HUES48 (cell line): ENCODE measurements around the gene RSPO3.

Experiments used
- H3K27ac ChIP-seq: one replicate; pipeline ENCODE4 v1.7.0; 2013; ENCODE audit warnings: low read depth, low read length, inconsistent platforms
- H3K27me3 ChIP-seq: 2 replicates; pipeline ENCODE4 v1.6.1; 2013; ENCODE audit warnings: mild to moderate bottlenecking, low read length; ENCODE audit not compliant: control insufficient read depth, insufficient read depth
- H3K36me3 ChIP-seq: 2 replicates; pipeline ENCODE4 v1.6.1; 2013; ENCODE audit warnings: low read length; ENCODE audit not compliant: control insufficient read depth, insufficient read depth
- H3K4me1 ChIP-seq: 2 replicates; pipeline ENCODE4 v1.6.1; 2013; ENCODE audit warnings: mild to moderate bottlenecking, low read length; ENCODE audit not compliant: control insufficient read depth, insufficient read depth
- H3K4me3 ChIP-seq: 2 replicates; pipeline ENCODE4 v1.5.1; 2013; ENCODE audit warnings: mild to moderate bottlenecking, low read depth, low read length
- H3K9ac ChIP-seq: 2 replicates; pipeline ENCODE4 v1.6.1; 2013; ENCODE audit warnings: mild to moderate bottlenecking, low read depth, low read length, moderate library complexity
- H3K9me3 ChIP-seq: 2 replicates; pipeline ENCODE4 v1.6.1; 2013; ENCODE audit warnings: low read length; ENCODE audit not compliant: control insufficient read depth, insufficient read depth

Gene RSPO3

DNA sequence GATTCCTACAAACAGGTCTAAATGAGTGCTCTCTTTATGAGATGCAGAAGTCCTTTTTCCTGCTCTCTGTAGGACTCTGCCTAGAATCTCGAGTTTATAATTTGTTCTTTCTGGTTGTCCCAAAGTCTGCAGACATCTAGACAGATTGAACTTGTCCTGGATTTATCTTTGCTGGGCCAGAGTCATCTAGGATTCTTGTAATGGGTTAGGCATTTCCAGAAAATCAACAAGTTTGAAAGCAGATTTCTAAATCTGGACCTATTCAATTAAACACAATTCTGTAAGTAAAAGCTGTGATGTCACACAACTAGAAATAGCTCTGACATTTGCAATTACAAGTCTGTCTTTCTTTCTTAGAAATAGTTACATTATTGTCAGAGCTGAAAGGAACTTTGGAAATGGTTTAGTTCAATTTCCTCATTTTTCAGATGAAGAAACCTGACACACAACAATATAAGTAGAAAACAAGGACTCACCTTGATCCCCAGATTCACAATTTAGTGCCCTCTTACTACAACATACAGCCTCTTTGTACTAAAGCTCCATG is 4.2 kb upstream of the RSPO3 start:
- H3K36me3 ChIP-seq, result no peaks in the 10 kb centered on the region
- peaks cover 43% of the 10 kb centered on the region for H3K27me3 ChIP-seq
- H3K4me1 ChIP-seq, result peaks cover 4% of the 10 kb centered on the region
- H3K27ac ChIP-seq, result no peak overlapping the region
- no peak overlapping the region for H3K9ac ChIP-seq
- no peak overlapping the region for H3K4me3 ChIP-seq
- no peaks in the 10 kb centered on the region for H3K9me3 ChIP-seq

DNA sequence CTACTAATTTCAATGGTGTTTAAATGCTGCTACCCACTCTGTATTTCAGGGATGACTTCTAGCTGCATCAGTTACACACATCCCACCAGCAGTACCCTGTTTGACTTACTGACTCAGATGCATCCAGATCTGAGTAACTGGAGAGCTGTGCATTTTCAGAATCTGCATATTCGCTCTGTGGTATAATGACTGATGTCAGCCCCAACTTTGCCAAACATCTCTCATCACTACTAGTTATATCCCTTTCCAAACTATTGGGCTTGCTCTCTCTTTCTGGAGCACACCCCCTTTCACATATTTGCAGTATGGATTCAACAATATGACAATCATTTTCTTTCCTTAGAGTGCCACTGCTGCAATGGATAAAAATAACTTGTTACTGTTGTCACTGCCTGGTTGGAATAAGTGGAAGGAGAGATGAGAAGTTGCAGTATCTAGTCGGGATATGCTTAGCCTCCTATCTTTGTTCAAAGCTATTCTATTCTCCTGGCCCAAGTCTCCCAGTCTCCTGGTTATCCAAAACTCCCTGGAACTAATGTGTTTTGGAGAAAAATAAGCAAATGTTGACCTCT is 3.3 kb upstream of the RSPO3 start:
- H3K36me3 ChIP-seq, result no peaks in the 10 kb centered on the region
- H3K4me1 ChIP-seq, result peaks cover 9% of the 10 kb centered on the region
- H3K27me3 ChIP-seq, result peaks cover 52% of the 10 kb centered on the region
- no peaks in the 10 kb centered on the region for H3K9me3 ChIP-seq
- no peak overlapping the region for H3K9ac ChIP-seq
- H3K4me3 ChIP-seq, result no peak overlapping the region
- no peak overlapping the region for H3K27ac ChIP-seq

DNA sequence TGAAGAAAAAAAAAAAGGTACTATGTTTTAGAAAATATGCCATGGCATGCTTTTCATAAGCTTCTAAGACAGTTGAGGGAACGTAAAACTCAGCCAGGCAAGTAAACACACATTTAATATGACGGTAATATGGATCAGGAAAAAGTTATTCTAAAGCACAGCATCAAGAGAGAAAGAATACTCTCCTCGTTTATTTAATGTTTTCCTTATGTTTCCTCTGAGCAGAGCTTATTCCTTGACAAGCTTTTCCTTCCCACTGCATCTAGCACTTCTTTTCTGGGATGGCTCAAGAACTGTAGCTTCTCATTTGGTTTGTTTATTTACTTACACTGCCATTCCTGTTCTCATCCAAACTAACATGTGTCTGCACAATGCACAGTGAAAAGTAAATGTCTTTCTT is 2.7 kb upstream of the RSPO3 start:
- Histone ChIP-seq H3K4me1 (peaks cover 15% of the 10 kb centered on the region), H3K27me3 (peaks cover 58% of the 10 kb centered on the region), H3K36me3 (no peaks in the 10 kb centered on the region), H3K9ac (no peak overlapping the region), H3K27ac (no peak overlapping the region), H3K9me3 (no peaks in the 10 kb centered on the region), H3K4me3 (no peak overlapping the region)

DNA sequence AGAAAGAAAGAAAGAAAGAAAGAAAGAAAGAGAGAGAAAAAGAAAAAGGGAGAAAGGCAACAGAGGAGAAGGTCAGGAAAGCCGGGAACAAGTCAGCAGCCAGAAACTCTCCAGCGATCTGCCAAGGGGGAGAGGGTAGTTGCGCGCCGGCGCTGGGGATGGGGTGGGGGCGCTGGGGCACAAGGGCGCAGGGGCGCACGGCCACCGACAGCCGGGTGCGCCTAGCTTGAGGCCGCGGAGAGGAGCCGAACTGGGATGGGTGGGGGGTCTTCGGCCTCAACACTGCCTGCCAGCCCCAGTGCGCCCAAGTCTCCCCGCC is 533 bp upstream of the RSPO3 start:
- Histone ChIP-seq H3K27me3 (peaks cover 79% of the 10 kb centered on the region), H3K36me3 (no peaks in the 10 kb centered on the region), H3K4me3 (peak overlapping the region; percentile 82), H3K27ac (no peak overlapping the region), H3K9ac (no peak overlapping the region), H3K9me3 (no peaks in the 10 kb centered on the region), H3K4me1 (peaks cover 20% of the 10 kb centered on the region)

DNA sequence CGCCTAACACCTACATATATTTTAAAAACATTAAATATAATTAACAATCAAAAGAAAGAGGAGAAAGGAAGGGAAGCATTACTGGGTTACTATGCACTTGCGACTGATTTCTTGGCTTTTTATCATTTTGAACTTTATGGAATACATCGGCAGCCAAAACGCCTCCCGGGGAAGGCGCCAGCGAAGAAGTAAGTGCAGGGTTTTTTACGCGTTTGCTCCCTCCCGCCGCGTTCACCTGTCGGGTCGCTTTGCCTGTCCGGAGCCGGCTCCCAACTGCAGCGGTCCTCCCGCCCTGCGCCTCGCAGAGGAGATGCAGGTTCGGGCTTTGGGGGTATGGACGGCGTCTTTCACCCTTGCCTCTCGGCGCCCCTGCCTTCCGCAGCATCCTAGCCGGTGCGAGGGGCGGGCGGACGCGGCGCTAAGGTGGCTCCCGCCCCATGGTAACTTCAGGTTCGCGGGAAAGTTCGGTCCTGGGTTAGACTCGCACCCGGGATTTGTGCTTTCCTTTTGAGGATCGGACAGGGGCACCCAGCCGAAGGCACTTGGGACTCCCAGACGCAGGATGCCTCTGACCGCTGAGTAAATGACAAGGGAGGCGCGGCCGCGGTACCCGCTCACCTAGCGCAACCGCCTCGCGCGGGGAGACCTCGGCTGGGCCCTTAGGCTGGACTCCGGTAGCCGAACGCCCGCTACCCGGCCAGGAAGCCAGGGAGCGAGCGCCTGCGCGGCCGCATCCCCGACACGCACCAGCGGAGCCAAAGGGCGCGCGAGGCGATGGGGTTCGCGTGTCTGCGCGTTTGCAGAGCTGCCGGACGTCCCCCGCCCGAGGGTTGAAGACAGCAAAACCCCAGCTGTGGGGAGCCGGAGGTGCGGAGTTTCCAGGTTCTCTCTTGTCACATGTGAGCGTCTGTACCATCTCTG is 891 bp downstream of the RSPO3 start:
- Histone ChIP-seq H3K9me3 (no peaks in the 10 kb centered on the region), H3K9ac (no peak overlapping the region), H3K4me3 (peak overlapping the region; percentile 73), H3K36me3 (no peaks in the 10 kb centered on the region), H3K27me3 (peaks cover 79% of the 10 kb centered on the region), H3K27ac (no peak overlapping the region), H3K4me1 (peaks cover 20% of the 10 kb centered on the region)

DNA sequence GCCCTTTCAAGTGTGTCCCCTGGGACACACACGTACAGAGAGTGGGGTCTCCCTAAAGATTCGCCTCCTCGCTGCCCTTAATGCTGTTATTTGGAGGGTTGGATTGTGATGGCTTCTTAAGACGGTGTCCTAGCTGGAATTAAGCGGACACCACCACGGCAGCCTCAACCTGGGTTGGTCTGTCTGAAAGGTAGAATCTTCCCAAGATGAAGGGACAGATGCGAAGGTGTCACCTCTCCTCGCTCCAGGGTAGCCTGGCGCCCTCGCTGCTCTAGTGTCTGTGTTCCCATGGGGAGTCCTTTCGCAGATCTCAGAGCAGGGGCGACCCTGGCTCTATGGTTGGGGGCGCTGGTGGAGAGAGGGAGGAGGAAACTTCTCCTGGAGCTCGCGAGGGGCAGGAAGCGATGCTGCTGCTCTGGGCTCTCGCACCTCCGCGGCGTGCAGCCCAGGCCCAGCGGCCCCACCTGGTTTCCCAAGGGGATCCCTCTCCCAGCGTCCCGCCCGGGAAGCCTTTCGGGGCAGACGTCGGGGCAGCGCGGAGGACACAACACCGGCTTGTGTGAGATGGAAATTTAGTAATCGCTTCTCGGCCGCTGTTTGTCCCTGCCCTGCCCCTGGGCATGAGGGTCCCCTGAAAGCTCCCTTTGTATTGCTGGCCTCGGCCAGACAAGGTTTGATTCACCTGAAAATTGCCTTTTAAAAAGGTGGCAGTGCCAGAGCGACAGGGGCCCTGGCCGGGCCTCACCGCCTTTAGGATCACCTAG is 1.7 kb downstream of the RSPO3 start:
- Histone ChIP-seq H3K4me3 (peak overlapping the region; percentile 73), H3K27ac (no peak overlapping the region), H3K27me3 (peaks cover 74% of the 10 kb centered on the region)

DNA sequence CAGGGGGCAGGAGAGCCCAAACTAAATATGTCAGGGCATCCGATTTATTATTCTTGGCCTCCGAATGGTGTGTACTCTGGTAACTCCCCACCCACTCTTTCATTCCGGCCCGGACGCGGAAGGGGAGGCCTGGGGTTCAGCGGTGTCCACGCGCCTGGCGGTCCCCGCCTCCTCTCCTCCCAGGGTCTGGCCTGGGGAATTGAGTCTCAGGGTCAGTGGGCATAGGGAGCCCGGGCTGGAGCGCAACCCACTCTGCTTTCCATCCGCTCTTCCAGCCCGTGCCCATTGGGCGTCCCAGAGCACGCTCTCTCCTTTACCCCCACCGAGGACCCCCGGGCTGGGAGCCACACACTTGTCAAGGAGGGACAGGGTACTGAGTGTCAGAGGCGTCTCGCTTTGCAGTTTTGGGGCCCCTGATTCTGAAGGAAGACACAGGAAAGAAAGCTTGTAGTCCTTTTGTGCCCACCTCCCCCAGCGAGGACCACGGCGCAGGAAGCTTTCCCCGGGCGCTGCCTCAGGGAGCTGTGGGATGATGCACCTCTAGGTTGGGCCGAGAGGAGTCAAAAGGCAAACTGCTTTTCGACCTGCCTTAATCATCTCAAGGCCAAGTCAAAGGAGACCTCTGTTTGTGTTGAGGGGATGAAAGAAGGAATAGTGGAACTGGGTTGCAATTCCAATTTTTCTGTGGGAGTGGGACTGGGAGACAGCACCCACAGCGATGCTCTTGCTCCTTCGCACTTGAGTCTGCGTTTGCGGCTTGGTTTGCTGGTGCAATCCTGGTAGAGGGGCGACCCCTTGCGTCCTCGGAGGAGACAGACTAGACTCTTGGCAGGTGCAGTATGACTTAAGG is 2.5 kb downstream of the RSPO3 start:
- Histone ChIP-seq H3K27ac (no peak overlapping the region), H3K4me1 (peaks cover 20% of the 10 kb centered on the region), H3K9ac (no peak overlapping the region), H3K27me3 (peaks cover 66% of the 10 kb centered on the region), H3K36me3 (no peaks in the 10 kb centered on the region), H3K4me3 (peak overlapping the region; percentile 73), H3K9me3 (no peaks in the 10 kb centered on the region)

More for the DNA sequence above, 1.7 kb downstream of the RSPO3 start:
- Histone ChIP-seq H3K9ac (no peak overlapping the region), H3K9me3 (no peaks in the 10 kb centered on the region), H3K36me3 (no peaks in the 10 kb centered on the region), H3K4me1 (peaks cover 20% of the 10 kb centered on the region)

DNA sequence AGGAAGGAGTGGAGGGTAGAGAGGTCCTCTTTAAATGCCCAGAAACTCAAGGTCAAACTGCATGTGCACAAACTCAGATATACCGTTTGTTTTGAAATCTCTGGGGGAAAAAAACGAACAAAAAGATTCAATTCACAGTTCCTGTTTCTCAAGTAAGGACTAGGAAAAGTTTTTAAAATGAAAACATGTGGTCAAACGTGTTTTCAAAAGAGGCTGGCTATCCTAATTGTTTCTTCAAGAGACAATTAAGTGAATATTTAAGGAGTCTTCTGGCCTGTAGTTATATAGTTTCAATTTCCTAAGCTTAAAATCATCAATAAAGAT is 3.1 kb downstream of the RSPO3 start:
- Histone ChIP-seq H3K4me1 (peaks cover 20% of the 10 kb centered on the region), H3K9ac (no peak overlapping the region), H3K27ac (no peak overlapping the region), H3K4me3 (no peak overlapping the region), H3K27me3 (peaks cover 60% of the 10 kb centered on the region), H3K9me3 (no peaks in the 10 kb centered on the region), H3K36me3 (no peaks in the 10 kb centered on the region)

DNA sequence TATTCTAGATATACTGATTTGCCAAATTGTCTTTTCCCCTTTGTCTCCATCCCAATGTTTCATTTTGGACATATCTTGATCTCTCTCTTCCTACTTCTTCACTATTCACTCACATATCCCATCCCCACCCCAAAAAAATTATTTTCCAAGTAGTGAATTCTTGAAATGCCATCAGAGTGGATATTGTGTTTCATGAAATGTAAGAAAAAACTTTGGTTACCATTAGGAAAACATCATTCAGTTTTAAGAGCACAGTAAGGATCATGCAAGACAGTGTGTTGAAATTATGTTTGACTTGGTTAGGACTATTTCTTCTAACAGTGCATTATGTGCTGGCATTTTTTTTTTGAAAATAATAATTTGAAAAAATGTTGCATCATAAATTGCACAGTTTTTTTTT is 5.7 kb downstream of the RSPO3 start:
- H3K9me3 ChIP-seq, result no peaks in the 10 kb centered on the region
- H3K27ac ChIP-seq, result no peak overlapping the region
- no peaks in the 10 kb centered on the region for H3K36me3 ChIP-seq
- H3K4me1 ChIP-seq, result peaks cover 16% of the 10 kb centered on the region
- H3K27me3 ChIP-seq, result peaks cover 37% of the 10 kb centered on the region
- no peak overlapping the region for H3K9ac ChIP-seq
- H3K4me3 ChIP-seq, result no peak overlapping the region

DNA sequence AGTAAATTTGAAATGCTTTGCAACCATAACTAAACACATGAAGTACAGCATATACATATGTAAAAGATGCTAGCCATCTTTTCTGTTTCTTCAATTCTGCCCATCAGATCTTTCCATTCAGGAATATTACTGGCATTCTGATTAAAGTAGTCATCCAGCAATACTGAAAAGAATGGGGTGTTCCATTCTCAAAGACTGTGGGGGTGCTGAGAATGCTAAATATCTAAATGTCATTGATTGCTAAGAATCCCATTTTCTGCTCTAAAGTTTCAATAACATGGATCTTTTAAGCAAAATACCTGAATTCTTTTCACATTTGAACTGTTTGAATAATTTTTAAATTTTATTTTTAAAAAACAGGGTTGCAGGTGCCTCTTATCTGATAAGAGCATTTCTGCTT is 6.2 kb downstream of the RSPO3 start:
- Histone ChIP-seq H3K9ac (no peak overlapping the region), H3K4me3 (no peak overlapping the region), H3K27me3 (peaks cover 32% of the 10 kb centered on the region), H3K4me1 (peaks cover 16% of the 10 kb centered on the region), H3K27ac (no peak overlapping the region), H3K36me3 (no peaks in the 10 kb centered on the region), H3K9me3 (no peaks in the 10 kb centered on the region)
